Measurements from ENCODE around the gene NBEAL1.
"Not testable (repeated sequence)": the region's sequence is repeated elsewhere in the genome, so short reads cannot be mapped to it uniquely, and the experiment has no call there.

Gene NBEAL1

GRCh38 chr2:203062126-203062525 lies 47.5 kb downstream of the NBEAL1 start:
- no peak for DNase-seq (ENCODE audit: low read depth)
- TF ChIP-seq, protein P1, sequence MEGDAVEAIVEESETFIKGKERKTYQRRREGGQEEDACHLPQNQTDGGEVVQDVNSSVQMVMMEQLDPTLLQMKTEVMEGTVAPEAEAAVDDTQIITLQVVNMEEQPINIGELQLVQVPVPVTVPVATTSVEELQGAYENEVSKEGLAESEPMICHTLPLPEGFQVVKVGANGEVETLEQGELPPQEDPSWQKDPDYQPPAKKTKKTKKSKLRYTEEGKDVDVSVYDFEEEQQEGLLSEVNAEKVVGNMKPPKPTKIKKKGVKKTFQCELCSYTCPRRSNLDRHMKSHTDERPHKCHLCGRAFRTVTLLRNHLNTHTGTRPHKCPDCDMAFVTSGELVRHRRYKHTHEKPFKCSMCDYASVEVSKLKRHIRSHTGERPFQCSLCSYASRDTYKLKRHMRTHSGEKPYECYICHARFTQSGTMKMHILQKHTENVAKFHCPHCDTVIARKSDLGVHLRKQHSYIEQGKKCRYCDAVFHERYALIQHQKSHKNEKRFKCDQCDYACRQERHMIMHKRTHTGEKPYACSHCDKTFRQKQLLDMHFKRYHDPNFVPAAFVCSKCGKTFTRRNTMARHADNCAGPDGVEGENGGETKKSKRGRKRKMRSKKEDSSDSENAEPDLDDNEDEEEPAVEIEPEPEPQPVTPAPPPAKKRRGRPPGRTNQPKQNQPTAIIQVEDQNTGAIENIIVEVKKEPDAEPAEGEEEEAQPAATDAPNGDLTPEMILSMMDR (IDR thresholded peaks at IDR 0.05; ENCODE audit: insufficient read depth, low read depth, low read length, missing control alignments), result no peak
- no peak overlapping the region for H3K4me3 ChIP-seq (ENCODE audit: low read length)

DNA sequence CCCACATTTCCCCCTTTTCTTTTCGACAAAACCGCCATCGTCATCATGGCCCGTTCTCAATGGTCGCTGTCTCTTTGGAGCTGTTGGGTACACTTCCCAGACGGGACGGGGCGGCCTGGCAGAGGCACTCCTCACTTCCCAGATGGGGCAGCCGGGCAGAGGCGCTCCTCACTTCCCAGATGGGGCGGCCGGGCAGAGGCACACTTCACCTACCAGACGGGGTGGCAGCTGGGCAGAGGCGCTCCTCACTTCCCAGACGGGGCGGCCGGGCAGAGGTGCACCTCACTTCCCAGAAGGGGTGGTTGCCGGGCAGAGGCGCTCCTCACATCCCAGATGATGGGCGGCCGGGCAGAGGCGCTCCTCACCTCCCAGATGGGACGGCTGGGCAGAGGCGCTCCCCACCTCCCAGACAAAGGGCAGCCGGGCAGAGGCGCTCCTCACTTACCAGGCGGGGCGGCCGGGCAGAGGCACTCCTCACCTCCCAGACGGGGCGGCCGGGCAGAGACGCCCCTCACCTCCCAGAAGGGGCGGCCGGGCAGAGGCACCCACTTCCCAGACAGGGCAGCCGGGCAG lies 51.9 kb downstream of the NBEAL1 start:
- DNase-seq (ENCODE audit: low read depth); H3K4me3 ChIP-seq (ENCODE audit: low read length): not testable (repeated sequence)

GRCh38 chr2:203070701-203071100 lies 56.0 kb downstream of the NBEAL1 start:
- no peak for DNase-seq (ENCODE audit: low read depth)
- H3K4me3 ChIP-seq (ENCODE audit: low read length), result no peak overlapping the region
- TF ChIP-seq, protein P1 (IDR thresholded peaks at IDR 0.05; ENCODE audit: insufficient read depth, low read depth, low read length, missing control alignments), result no peak

- TF ChIP-seq, protein P1 (IDR thresholded peaks at IDR 0.05; ENCODE audit: insufficient read depth, low read depth, low read length, missing control alignments), result no peak
- H3K4me3 ChIP-seq (ENCODE audit: low read length), result no peak overlapping the region
- DNase-seq (ENCODE audit: low read depth), result no peak
These were observed 56.5 kb downstream of the NBEAL1 start for GRCh38 chr2:203071148-203071547.

DNA sequence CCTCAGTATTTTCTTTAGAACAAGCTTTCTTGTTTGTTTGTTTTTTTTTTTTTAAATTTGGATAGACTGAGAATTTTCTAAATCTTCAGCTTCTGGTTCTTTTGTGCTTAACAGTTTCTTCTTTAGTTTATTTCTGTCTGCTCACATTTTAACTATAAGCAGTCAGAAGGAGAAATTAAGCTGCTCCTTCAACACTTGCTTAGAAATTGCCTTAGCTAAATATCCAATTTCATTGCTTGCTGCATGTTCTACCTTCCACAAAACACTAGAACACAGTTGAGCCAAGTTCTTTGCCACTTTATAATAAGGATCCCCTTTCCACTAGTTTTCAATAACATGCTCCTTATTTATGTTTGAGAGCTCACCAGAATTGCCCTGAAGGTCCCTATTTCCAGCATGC lies 57.7 kb downstream of the NBEAL1 start:
- TF ChIP-seq, protein P1 (IDR thresholded peaks at IDR 0.05; ENCODE audit: insufficient read depth, low read depth, low read length, missing control alignments), result no peak
- no peak overlapping the region for H3K4me3 ChIP-seq (ENCODE audit: low read length)
- DNase-seq (ENCODE audit: low read depth), result no peak

DNA sequence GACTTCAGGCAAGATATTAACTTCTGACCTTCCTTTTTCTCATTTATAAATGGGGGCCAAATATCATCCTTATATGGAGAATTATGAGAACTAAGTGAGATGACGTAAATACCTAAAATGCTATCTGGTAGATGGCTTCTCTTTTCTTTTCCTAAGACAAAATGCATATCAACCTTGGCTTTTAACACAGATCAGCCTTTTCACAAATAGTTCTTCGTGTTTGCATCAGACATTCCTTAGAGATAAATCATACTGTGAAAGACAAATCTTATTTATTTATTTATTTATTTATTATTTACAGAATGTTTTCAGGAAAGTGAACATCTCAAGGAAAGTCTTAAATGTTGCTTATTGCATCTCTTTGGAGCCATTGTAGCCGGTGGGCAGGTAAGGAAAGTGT lies 62.8 kb downstream of the NBEAL1 start:
- TF ChIP-seq, protein P1 (IDR thresholded peaks at IDR 0.05; ENCODE audit: insufficient read depth, low read depth, low read length, missing control alignments), result no peak
- peak; percentile 32 for DNase-seq (ENCODE audit: low read depth)
- no peak overlapping the region for H3K4me3 ChIP-seq (ENCODE audit: low read length)

DNA sequence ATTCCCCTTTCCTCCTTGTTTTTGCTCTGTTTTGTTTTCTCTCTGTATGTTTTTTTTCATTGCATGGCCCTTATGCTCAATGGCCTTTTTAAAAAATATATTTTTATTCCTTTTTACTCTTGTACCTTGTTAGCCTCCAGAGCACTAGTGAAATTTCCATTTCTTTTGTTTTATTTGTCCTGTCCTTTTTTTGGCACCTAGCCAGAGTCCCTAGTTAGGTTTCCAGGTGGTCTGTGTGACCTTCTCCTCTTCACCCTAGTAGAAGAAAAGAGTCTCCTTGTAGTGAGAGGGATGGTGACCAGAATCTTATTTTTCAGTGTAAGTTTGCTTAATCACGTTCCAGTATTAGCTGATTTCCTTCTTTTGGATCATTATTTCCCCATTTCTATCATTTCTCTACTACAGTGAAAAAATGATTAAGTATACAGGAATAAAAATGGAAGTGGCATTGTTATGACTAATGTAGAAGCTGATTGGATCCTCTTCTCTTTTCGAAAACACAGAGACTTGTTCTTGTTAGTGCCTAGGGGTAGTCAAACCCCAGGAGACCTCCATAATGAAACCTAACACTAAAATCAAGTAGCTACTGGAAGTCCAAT lies 65.9 kb downstream of the NBEAL1 start:
- H3K4me3 ChIP-seq (ENCODE audit: low read length), result no peak overlapping the region
- DNase-seq (ENCODE audit: low read depth), result no peak
- TF ChIP-seq, protein P1 (IDR thresholded peaks at IDR 0.05; ENCODE audit: insufficient read depth, low read depth, low read length, missing control alignments), result no peak

Data from epithelial cell of esophagus (primary cell).